PC-3 (cell line): ENCODE measurements around the gene DISC1. TPM values are rescaled to one million over a fixed set of nuclear protein-coding genes. Genes with fewer than 3 reads are reported as not detected.

Experiments
- ATAC-seq: fragments of 200-7000 bp; cut with Tn5 transposase; 2 replicates; pipeline ENCODE4 v1.9.1; 2020; ENCODE audit warnings: mild to moderate bottlenecking, moderate library complexity
- BruUV-seq: library from RNA; stranded (reverse); fragments of 400-500 nt; replicated peaks from 2 replicates; lab custom pipeline; 2021; lab: Mats Ljungman, UMichigan
- CTCF ChIA-PET: fragments of 300-600 bp; sonication (Branson Sonifier 250); formaldehyde crosslinking; loops from one replicate; lab custom pipeline; 2022; ENCODE audit warnings: antibody characterized with exemption; lab: Charles Lee
- POLR2A ChIA-PET: fragments of 300-600 bp; sonication (Branson Sonifier 250); formaldehyde crosslinking; loops from one replicate; lab custom pipeline; 2022; ENCODE audit warnings: antibody characterized with exemption; ENCODE audit not compliant: unreplicated experiment; lab: Charles Lee
- DNase-seq: peaks from one replicate; pipeline ENCODE4 v3.0.0-alpha.2; 2015
- H2AFZ ChIP-seq: fragments of 300-600 bp; sonication (generic); 2 replicates; pipeline ENCODE4 v1.6.0; 2016; ENCODE audit warnings: antibody characterized with exemption, low read length
- H3F3A ChIP-seq: fragments of 300-600 bp; sonication (generic); one replicate; pipeline ENCODE4 v1.6.0; 2017; ENCODE audit warnings: antibody characterized with exemption, low read length, control low read depth, mild to moderate bottlenecking; ENCODE audit not compliant: unreplicated experiment
- H3K27ac ChIP-seq: fragments of 300-600 bp; sonication (generic); 2 replicates; pipeline ENCODE4 v1.5.1; 2016; ENCODE audit warnings: mild to moderate bottlenecking, low read length
- H3K27me3 ChIP-seq: fragments of 300-600 bp; sonication (generic); 2 replicates; pipeline ENCODE4 v1.6.1; 2016; ENCODE audit warnings: low read length, mixed read lengths
- H3K36me3 ChIP-seq: fragments of 300-600 bp; sonication (generic); 2 replicates; pipeline ENCODE4 v1.6.1; 2016; ENCODE audit warnings: low read depth, mixed run types, low read length, mixed read lengths
- H3K4me1 ChIP-seq: fragments of 300-600 bp; sonication (generic); 2 replicates; pipeline ENCODE4 v1.5.1; 2016; ENCODE audit warnings: low read length; ENCODE audit not compliant: insufficient read depth
- H3K4me2 ChIP-seq: fragments of 300-600 bp; sonication (generic); 2 replicates; pipeline ENCODE4 v1.6.0; 2016; ENCODE audit warnings: low read length
- H3K4me3 ChIP-seq: fragments of 300-600 bp; sonication (generic); 2 replicates; pipeline ENCODE4 v1.5.1; 2016; ENCODE audit warnings: mild to moderate bottlenecking, low read length, mixed read lengths
- H3K79me2 ChIP-seq: fragments of 300-600 bp; sonication (generic); 2 replicates; pipeline ENCODE4 v1.6.1; 2017; ENCODE audit warnings: low read length, mixed read lengths
- H3K9ac ChIP-seq: fragments of 300-600 bp; sonication (generic); 2 replicates; pipeline ENCODE4 v1.6.0; 2016; ENCODE audit warnings: mild to moderate bottlenecking, low read length
- H3K9me2 ChIP-seq: fragments of 300-600 bp; sonication (generic); replicated peaks from 2 replicates; pipeline ENCODE4 v1.6.1; 2016; ENCODE audit warnings: mixed run types, low read length, mixed read lengths
- H3K9me3 ChIP-seq: fragments of 300-600 bp; sonication (generic); 2 replicates; pipeline ENCODE4 v1.6.1; 2016; ENCODE audit warnings: low read length, mixed read lengths
- H4K20me1 ChIP-seq: fragments of 300-600 bp; sonication (generic); 2 replicates; pipeline ENCODE4 v1.6.1; 2016; ENCODE audit warnings: low read length, mixed read lengths
- CTCF ChIP-seq: fragments of 300-600 bp; sonication (generic); conservative IDR thresholded peaks from 2 replicates; pipeline ENCODE4 v1.5.1; 2017; ENCODE audit warnings: antibody characterized with exemption, low read depth, mild to moderate bottlenecking, low read length
- EZH2 ChIP-seq: fragments of 300-600 bp; sonication (generic); IDR thresholded peaks from one replicate; pipeline ENCODE4 v1.6.1; 2017; ENCODE audit warnings: antibody characterized with exemption, mild to moderate bottlenecking, low read length; ENCODE audit not compliant: unreplicated experiment
- EZH2phosphoT487 ChIP-seq: fragments of 300-600 bp; sonication (generic); IDR thresholded peaks from 2 replicates; pipeline ENCODE4 v1.6.1; 2018; ENCODE audit warnings: mild to moderate bottlenecking, antibody characterized with exemption, low read length, borderline replicate concordance
- intact Hi-C: fragments of 100-400 bp; cut with micrococcal nuclease; formaldehyde crosslinking; loops from 2 replicates; pipeline ENCODE4 v1.9.0; 2023
- total RNA-seq: library from RNA; depleted of rRNA; stranded (reverse); fragments of >200 nt; gene quantifications from 2 replicates; pipeline ENCODE4 v1.2.3, GENCODE V29; 2014

DISC1 gene
- total RNA-seq, 1 experiment from 2014 or later: 3.4 TPM

GRCh38 chr1:231628207-231628876 lies 1.8 kb downstream of the DISC1 start:
- H3K36me3 ChIP-seq: no peaks in the 10 kb centered on the region
- POLR2A ChIA-PET: interaction anchor here (0.6 kb wide), 1 partner anchor 16 kb away, joined by 4 read pairs; no protein-coding TSS in a partner anchor
- CTCF ChIA-PET: no interaction called here
- TF ChIP-seq EZH2: no peak
- TF ChIP-seq EZH2phosphoT487: no peak
- no peak for TF ChIP-seq CTCF
- DNase-seq (peak; percentile 69), ATAC-seq (peak; percentile 37)
- no peaks in the 10 kb centered on the region for H3K9me3 ChIP-seq
- H3K9ac ChIP-seq: no peak overlapping the region
- 0 out of 2 replicates have a peak overlapping the region, but pooled peaks have one; percentile 98 for H2AFZ ChIP-seq
- peaks cover 7% of the 10 kb centered on the region for H3F3A ChIP-seq
- H3K9me2 ChIP-seq: no peaks in the 10 kb centered on the region
- H3K4me3 ChIP-seq: peak overlapping the region; percentile 79; the same call in 1 of the 2 replicates
- no TSS peak for BruUV-seq
- peak overlapping the region; percentile 96 for H3K4me2 ChIP-seq
- H3K27me3 ChIP-seq: no peaks in the 10 kb centered on the region
- no peaks in the 10 kb centered on the region for H4K20me1 ChIP-seq
- H3K4me1 ChIP-seq: peaks cover 30% of the 10 kb centered on the region
- H3K27ac ChIP-seq: no peak overlapping the region
- intact Hi-C loops: no loop called here
- H3K79me2 ChIP-seq: no peaks in the 10 kb centered on the region

- Histone ChIP-seq H3K27me3 (no peaks in the 10 kb centered on the region), H3K9me3 (no peaks in the 10 kb centered on the region), H3K4me1 (peaks cover 30% of the 10 kb centered on the region), H3K4me2 (no peak overlapping the region), H3F3A (peaks cover 7% of the 10 kb centered on the region), H2AFZ (no peak overlapping the region), H3K9me2 (no peaks in the 10 kb centered on the region), H3K27ac (no peak overlapping the region), H3K36me3 (no peaks in the 10 kb centered on the region), H3K4me3 (no peak overlapping the region), H4K20me1 (no peaks in the 10 kb centered on the region), H3K79me2 (no peaks in the 10 kb centered on the region), H3K9ac (no peak overlapping the region)
- DNase-seq: no peak
- TF ChIP-seq CTCF: no peak
- TF ChIP-seq EZH2: no peak
- ATAC-seq: no peak
- POLR2A ChIA-PET: no interaction called here
- intact Hi-C loops: no loop called here
- no TSS peak for BruUV-seq
- CTCF ChIA-PET: interaction anchor here (0.6 to 0.7 kb wide), 2 partner anchors 14 to 1757 kb away, joined by 3 read pairs; no protein-coding TSS in a partner anchor
Measured at GRCh38 chr1:231629132-231629531, 2.5 kb downstream of the DISC1 start.

DNA sequence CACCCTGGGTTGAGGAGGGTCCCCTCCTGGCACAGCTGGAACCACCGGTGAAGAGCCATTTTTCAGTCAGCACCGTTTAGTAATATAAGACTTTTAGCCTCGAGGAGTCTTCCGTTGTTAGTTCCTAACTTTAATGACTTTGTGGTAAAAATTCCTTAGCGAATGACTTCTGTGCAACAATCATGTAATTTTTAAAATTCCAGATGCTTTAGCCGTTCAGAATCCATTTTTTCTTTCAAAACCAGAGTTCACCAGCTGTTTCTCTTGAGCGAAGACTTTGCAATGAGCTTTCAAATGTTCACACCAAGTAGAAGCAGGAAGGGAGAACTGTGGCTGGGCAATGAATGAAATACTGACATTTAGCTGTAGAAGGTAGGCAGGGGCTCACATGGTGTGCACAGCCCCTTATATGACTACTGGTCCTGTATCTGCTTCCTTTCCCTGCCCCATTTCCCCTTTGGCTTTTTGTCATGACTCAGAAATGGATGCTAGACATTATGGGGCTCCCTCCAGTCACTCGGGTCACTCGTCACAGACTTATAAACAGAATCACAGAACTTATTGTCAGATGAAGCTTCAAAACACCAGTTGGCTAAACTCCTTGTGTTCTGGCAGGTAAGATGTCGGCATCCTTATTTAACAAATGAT lies 4.1 kb downstream of the DISC1 start:
- no peak overlapping the region for H3K9ac ChIP-seq
- no TSS peak for BruUV-seq
- POLR2A ChIA-PET: no interaction called here
- H4K20me1 ChIP-seq: no peaks in the 10 kb centered on the region
- ATAC-seq (no peak), DNase-seq (no peak)
- H3K4me3 ChIP-seq: no peak overlapping the region
- intact Hi-C loops: no loop called here
- H3K27ac ChIP-seq: no peak overlapping the region
- TF ChIP-seq CTCF (no peak), EZH2 (no peak), EZH2phosphoT487 (no peak)
- no peaks in the 10 kb centered on the region for H3K79me2 ChIP-seq
- peaks cover 30% of the 10 kb centered on the region for H3K4me1 ChIP-seq
- H3F3A ChIP-seq: peaks cover 7% of the 10 kb centered on the region
- H3K27me3 ChIP-seq: no peaks in the 10 kb centered on the region
- no peak overlapping the region for H3K4me2 ChIP-seq
- no peaks in the 10 kb centered on the region for H3K9me3 ChIP-seq
- no peak overlapping the region for H2AFZ ChIP-seq
- CTCF ChIA-PET: interaction anchor here (0.8 kb wide), 1 partner anchor 29 kb away, joined by 3 read pairs; no protein-coding TSS in a partner anchor
- H3K9me2 ChIP-seq: no peaks in the 10 kb centered on the region
- no peaks in the 10 kb centered on the region for H3K36me3 ChIP-seq
